ENCODE data around the gene DDA1. TPM values are rescaled to one million over a fixed set of nuclear protein-coding genes. Genes with fewer than 3 reads are reported as not detected.
"Not testable (repeated sequence)": the region's sequence is repeated elsewhere in the genome, so short reads cannot be mapped to it uniquely, and the experiment has no call there.

Gene DDA1
- total RNA-seq, 1 donor from 2014 or later: 9.0 TPM

DNA sequence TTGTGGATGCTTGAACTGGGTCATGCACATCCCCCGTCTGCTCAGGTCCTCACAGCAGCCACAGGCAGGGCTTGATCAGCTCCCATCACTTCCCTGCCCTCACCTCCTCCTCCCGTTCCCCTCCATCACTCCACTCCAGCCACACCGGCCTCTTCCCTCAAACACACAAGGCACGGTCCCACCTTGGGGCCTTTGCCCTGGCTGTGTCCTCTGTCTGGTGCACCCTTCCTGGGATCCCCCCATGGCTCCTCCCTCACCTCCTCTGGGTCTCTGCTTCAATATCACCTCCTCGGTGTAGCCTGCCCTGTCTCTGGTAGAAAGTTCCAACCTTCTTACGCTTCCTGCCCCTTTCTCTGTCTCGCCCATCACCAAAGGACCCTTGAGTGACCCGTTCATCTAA is 44.0 kb downstream of the DDA1 start:
- H3K36me3 ChIP-seq (ENCODE audit: control insufficient read depth, insufficient read depth, low read length): no peaks in the 10 kb centered on the region
- TF ChIP-seq, protein P1, sequence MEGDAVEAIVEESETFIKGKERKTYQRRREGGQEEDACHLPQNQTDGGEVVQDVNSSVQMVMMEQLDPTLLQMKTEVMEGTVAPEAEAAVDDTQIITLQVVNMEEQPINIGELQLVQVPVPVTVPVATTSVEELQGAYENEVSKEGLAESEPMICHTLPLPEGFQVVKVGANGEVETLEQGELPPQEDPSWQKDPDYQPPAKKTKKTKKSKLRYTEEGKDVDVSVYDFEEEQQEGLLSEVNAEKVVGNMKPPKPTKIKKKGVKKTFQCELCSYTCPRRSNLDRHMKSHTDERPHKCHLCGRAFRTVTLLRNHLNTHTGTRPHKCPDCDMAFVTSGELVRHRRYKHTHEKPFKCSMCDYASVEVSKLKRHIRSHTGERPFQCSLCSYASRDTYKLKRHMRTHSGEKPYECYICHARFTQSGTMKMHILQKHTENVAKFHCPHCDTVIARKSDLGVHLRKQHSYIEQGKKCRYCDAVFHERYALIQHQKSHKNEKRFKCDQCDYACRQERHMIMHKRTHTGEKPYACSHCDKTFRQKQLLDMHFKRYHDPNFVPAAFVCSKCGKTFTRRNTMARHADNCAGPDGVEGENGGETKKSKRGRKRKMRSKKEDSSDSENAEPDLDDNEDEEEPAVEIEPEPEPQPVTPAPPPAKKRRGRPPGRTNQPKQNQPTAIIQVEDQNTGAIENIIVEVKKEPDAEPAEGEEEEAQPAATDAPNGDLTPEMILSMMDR (IDR thresholded peaks at IDR 0.05; ENCODE audit: insufficient read depth, low read length, severe bottlenecking): no peak
- no peak overlapping the region for H3K4me3 ChIP-seq (ENCODE audit: low read depth, low read length)
- DNase-seq (ENCODE audit: low read depth) (no peak), FAIRE-seq (no peak)
- H3K27me3 ChIP-seq (ENCODE audit: control insufficient read depth, insufficient read depth, low read length): no peaks in the 10 kb centered on the region

DNA sequence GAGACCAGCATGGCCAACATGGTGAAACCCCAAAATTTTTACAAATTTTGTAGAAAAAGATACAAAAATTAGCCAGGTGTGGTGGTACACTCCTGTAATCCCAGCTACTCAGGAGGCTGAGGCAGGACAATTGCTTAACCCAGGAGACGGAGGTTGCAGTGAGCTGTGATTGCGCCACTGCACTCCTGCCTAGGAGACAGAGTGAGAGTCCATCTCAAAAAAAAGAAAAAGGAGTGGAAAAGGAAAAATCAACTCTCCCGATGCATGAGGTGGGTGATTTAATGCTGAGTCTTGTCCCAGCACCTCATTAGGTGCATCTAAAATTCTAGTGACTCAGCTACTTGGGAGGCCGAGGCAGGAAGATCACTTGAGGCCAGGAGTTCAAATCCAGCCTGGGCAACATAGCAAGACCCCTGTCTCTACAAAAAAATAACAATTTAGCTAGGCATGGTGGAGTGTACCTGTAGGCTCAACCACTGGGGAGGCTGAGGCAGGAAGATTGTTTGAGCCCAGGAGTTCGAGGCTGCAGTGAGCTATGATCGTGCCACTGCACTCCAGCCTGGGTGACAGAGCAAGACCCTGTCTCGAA is 47.8 kb downstream of the DDA1 start:
- Histone ChIP-seq H3K27me3 (ENCODE audit: control insufficient read depth, insufficient read depth, low read length) (no peaks in the 10 kb centered on the region), H3K36me3 (ENCODE audit: control insufficient read depth, insufficient read depth, low read length) (no peaks in the 10 kb centered on the region), H3K4me3 (ENCODE audit: low read depth, low read length) (no peak overlapping the region)
- no peak for DNase-seq (ENCODE audit: low read depth)
- no peak for FAIRE-seq
- TF ChIP-seq, protein P1 (IDR thresholded peaks at IDR 0.05; ENCODE audit: insufficient read depth, low read length, severe bottlenecking): no peak

DNA sequence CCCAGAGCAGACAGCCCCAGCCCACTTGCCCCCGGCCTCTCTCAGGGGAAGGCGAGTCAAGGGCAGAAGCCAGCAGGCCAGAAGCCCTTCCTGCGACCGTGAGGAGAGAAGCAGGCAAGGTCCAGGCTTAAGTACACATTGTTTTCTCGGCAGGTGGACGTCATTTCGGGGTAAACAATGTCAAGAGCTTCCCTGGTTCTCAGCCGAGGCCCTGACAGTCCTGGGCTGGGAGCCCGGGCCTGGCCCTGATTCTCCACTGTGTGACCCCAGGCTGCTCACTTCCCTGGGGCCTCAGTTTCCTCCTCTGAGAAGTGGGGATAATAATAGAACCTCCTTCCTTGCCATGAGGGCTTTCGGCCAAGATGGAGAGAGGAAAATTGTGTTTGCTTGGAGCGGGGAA is 48.4 kb downstream of the DDA1 start:
- TF ChIP-seq, protein P1 (IDR thresholded peaks at IDR 0.05; ENCODE audit: insufficient read depth, low read length, severe bottlenecking): no peak
- H3K4me3 ChIP-seq (ENCODE audit: low read depth, low read length): no peak overlapping the region
- no peaks in the 10 kb centered on the region for H3K36me3 ChIP-seq (ENCODE audit: control insufficient read depth, insufficient read depth, low read length)
- DNase-seq (ENCODE audit: low read depth) (no peak), FAIRE-seq (no peak)
- no peaks in the 10 kb centered on the region for H3K27me3 ChIP-seq (ENCODE audit: control insufficient read depth, insufficient read depth, low read length)

DNA sequence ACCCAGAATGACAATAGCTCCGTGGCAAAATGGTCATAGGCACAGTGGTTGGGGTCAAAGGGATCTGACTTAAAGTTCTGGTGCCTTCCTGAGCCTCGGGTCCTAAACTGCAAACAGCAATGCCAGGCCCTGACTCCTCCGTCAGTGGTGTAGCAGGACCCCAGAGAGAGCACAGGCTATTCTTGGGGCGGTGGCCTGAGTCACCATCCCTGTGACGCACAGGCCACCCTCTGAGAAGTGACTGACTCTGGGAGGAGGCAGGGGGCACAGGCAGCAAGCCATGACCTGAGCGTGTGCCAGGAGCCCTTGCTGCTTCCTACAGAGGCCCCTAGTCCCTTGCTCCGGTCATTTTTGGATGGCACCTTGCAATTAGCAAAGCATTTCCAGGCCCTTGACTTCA is 49.0 kb downstream of the DDA1 start:
- TF ChIP-seq, protein P1 (IDR thresholded peaks at IDR 0.05; ENCODE audit: insufficient read depth, low read length, severe bottlenecking): no peak
- DNase-seq (ENCODE audit: low read depth) (no peak), FAIRE-seq (no peak)
- Histone ChIP-seq H3K4me3 (ENCODE audit: low read depth, low read length) (no peak overlapping the region), H3K27me3 (ENCODE audit: control insufficient read depth, insufficient read depth, low read length) (no peaks in the 10 kb centered on the region), H3K36me3 (ENCODE audit: control insufficient read depth, insufficient read depth, low read length) (no peaks in the 10 kb centered on the region)

DNA sequence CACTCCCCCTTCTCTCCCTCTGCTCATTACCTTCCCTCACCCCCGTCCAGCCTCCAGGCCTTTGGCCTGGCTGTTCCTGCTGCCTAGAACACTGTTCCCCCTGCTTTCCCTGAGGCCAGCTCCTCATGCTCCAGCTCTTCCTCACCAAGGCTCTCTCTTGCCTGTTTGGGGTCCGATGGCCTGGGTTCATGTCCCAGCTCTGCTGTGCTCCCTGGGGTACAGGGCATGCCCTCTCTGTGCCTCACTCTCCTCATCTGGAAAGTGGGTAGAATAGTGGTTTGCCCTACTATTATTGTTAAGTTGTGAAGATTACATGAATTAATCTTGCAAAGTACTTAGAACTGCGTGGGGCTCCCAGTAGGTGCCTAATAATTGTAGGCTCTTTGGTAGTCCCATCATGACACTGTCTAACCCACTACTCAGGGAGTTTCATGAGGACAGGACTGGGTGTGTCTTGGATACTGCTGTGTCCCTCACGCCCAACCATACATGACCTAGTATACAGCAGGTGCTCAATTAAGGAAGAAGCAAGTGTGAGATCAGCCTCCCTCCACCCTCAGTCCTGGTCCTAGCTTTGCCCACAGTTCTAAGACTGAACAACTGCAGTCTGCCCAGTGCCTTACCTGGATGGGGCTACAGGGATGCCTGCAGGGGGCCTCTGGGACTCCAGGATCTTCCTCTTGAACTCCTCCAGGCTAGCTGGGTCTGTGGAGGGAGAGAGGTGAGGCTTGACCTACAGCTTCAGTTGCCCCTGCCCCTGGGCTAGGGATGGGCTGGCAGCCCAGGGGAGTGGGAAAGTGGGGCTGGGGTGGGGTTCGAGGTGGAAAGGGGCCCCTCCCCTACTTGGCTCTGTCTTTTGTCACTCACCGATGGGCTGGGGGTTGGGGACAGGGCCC is 50.8 kb downstream of the DDA1 start:
- FAIRE-seq (no peak), DNase-seq (ENCODE audit: low read depth) (no peak)
- Histone ChIP-seq H3K4me3 (ENCODE audit: low read depth, low read length) (no peak overlapping the region), H3K36me3 (ENCODE audit: control insufficient read depth, insufficient read depth, low read length) (no peaks in the 10 kb centered on the region), H3K27me3 (ENCODE audit: control insufficient read depth, insufficient read depth, low read length) (no peaks in the 10 kb centered on the region)
- TF ChIP-seq, protein P1 (IDR thresholded peaks at IDR 0.05; ENCODE audit: insufficient read depth, low read length, severe bottlenecking): no peak

DNA sequence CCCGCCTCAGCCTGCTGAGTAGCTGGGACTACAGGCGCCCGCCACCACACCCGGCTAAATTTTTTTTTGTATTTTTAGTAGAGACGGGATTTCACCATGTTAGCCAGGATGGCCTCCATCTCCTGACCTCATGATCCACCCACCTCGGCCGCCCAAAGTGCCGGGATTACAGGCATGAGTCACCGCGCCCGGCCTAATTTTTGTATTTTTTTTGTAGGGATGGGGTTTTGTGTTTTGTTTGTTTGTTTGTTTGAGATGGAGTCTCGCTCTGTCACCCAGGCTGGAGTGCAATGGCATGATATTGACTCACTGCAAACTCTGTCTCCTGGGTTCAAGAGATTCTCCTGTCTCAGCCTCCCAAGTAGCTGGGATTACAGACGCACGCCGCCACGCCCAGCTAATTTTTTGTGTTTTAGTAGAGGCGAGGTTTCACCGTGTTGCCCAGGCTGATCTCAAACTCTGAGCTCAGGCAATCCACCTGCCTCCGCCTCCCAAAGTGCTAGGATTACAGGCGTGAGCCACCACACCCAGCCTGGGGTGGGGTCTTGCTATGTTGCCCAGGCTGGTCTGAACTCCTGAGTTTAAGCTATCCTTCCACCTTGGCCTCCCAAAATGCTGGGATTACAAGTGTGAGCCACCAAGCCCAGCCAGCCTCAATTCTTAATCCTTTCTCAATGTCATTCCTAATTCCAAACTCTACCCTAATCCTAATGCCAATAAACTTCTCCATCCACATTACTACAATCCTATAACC is 54.7 kb downstream of the DDA1 start:
- not testable (repeated sequence) for H3K36me3 ChIP-seq (ENCODE audit: control insufficient read depth, insufficient read depth, low read length); DNase-seq (ENCODE audit: low read depth)

More for the DNA sequence above, 54.7 kb downstream of the DDA1 start:
- not testable (repeated sequence) for H3K4me3 ChIP-seq (ENCODE audit: low read depth, low read length); FAIRE-seq; H3K27me3 ChIP-seq (ENCODE audit: control insufficient read depth, insufficient read depth, low read length)
